Dedifferentiated amniotic fluid mesenchymal stem cell (primary cell): Measurements from ENCODE around the gene EIF4EBP2.

ENCODE experiments used
- DNase-seq: peaks from one replicate; pipeline ENCODE4 v3.0.0-alpha.2; 2016; ENCODE audit errors: extremely low spot score

Gene EIF4EBP2

DNA sequence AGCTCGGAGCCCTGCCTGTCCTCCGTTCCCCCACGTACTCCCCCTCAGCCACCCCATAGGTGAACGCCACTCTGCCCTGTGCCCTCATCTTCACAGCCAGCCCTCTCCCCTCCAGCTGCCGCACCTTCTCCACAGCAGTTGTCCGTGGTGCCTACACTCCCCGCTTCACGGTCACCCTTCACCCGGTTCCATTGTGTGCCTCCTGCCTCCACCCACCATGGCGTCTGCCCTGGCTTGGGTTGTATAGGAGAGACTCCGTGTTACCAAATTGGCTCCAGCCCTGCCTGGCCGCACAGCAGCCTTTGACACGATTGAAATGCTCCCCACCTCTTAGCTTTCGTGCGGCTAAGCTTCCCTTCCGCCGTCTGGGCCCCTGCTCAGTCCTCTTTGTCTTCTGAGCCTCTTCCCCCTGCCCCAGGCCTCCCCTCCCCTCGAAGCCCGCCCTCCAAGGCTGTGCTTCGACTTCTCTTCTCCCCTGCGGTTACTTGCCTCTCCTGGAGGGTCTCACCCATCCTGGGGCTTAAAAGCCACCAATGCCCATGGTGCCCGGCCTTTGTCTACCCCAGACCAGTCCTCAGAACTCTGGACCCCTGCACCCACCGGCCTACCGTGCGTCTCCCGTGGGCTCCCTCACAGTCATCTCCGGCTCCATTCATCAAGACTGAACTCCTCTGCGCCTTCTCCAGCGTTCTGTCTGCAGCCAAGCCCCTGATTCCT is 56.0 kb downstream of the EIF4EBP2 start:
- no peak for DNase-seq

DNA sequence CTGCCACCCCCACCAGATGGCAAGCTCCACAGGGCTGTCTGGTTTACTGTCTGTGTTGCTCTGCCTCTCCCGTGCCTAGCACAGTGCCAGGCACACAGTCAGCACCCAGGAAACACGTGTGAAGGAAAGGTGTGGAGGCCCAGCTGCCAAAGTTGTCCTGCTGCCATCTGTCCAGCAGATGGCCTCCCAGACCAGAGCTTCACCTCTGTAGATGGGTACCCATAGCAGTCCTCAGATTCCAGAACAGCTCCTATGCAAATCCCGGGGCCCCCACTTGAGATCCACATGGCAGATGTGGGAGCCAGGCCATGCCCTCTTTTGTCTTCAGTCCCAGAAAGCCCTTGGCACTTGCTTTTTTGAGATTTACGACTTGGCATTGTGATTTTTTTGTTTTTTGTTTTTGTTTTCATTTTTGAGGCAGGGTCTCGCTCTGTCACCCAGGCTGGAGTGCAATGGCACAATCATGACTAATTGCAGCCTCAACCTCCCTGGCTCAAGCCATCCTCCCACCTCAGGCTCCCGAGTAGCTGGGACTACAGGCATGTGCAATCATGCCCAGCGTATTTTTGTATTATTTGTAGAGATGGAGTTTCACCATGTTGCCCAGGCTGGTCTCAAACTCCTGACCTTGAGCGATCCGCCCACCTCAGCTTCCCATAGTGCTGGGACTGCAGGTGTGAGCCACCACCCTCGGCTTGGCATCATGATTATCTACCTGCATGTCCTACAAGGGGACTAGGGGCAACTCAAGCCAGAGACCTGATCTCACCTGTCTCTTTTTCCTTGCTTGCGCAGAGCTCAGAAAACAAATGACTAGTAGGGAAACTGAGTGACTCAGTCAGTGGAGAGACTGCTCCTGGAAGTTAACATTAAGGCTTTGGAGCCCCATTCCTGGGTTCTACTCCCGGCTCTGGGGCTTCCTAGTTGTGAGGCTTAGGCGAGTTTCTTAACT is 57.7 kb downstream of the EIF4EBP2 start:
- peak; percentile 30 for DNase-seq

DNA sequence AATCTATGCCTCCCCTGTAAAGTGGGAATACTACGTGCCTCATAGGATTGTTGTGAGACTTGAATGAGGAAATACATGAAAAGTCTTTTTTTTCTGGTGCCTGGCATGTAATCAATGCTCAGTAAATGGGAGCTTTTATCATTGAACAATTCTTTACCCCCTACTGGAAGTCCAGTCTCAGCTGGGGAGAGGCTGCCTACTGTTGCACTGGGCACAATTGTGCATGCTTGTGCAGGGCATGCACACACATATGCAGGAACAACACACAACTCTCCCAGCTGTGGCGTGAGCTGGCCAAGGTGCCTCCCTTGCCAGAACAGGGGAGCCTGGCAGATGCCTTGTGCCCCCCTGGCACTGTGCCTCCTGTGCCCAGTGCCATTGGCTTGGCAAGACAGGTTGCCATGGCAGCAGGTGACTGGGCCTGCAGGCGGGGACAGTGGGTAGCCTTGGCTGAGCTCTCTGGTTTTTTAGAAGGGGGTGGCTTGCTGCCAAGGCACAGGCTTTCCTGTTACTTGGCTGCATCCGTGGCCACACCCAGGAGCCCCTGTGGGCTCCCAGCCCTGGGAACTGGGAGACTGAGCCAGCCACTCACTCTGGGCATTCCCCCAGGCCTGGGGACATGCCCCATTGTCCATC is 58.5 kb downstream of the EIF4EBP2 start:
- peak; percentile 20 for DNase-seq

DNA sequence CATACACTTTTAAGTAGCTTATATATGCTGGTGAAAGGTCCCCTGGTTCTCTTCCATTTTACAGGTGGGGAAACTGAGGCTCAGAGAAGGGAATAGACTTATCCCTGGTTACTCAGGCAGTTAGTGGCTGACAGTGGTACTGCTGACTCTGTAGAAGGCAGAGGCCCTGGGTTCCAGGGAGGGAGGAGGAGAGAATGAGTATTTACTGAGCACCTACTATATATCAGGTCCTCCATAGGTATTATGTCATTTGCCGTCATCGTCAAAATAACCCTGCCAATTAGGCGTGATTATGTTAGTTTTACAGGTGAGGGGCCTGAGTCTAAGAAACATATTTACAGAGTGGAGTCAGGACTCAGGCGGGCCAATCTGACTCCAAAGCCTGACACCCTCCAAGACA is 61.3 kb downstream of the EIF4EBP2 start:
- no peak for DNase-seq

DNA sequence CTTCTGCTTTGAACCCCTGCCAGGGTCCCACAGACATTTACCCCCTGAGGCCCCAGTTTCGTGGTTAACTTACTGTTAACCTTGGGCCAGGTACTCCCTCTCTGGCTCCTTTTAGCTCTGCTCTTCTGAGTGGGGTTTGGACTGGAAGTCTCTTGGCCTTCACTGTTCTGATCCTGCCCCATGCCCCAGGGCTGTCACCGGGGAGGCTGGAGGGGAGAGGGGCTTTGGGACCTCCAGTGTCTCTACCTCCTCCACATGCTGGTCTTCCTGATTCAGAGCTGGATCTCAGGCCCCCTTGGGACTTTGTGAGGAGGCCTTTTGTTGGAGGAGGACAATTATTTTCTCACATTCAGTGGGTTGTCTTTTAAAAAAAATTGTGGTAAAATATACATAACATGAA is 61.9 kb downstream of the EIF4EBP2 start:
- no peak for DNase-seq

DNA sequence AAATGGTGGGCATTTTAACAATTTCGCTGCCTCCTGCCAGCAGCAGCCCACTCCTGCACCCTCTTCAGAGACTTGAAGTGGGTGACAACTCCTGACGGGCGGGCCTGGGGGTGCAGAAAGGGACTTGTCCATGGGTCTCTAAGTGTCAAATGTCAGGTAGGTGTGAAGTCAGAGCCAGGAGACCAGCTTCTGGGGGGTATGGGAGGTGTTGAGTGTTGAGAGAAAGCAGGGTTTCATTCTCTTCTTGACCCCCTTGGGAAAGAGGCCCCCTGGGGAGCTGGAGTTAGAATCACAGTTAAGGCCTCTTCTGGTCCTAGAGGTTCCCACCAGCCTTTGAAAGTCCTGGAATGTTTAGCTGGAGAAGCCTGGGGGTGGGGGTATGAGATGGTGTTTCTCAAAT is 63.0 kb downstream of the EIF4EBP2 start:
- DNase-seq = no peak

DNA sequence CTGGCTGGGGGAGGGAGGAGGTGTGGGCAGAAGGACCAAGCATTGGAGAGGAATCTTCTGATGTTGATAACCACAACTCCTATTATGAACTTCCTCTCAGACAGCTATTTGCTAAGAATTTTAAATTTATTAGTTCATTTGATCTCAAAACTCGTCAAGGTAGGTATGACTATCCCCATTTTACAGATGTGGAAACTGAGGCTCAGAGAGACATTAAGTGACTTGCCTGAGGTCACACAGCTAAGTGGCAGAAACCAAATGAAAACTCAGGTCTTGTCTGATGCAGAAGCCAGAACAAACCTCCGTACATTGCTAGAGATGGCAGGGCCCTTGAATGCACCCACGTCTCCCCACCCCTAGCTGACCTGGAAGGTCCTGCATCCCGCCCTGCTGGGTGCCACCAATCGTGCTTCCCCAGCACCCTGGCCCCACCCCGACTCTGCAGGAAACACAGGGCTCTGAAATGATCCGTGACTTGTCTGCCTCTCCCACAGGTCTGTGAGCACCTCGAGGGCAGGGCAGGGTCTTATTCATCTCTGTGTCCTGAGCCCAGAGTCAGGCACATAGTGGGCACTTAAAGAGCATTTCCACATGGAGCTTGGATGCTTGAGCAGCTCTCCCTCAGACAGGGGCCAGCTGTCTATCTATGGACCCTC is 69.0 kb downstream of the EIF4EBP2 start:
- no peak for DNase-seq

DNA sequence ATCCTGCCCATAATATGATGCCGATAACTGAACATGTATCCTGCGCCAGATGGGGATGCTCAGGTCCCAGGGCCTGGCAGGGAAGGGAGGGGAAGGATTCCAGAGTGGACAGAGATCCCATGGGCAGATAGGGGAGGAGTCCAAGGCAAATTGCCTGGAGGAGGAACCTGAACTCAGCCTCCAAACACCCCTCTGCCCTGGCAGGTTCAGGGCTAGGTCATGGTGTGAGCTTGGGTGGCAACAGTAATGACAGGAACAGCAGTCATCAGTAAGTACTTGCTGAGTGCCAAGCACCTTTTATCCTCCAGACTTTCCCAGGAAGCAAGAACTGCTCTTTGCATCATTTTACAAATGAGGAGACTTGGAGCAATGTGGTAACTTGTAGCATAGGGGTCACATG is 70.8 kb downstream of the EIF4EBP2 start:
- no peak for DNase-seq

DNA sequence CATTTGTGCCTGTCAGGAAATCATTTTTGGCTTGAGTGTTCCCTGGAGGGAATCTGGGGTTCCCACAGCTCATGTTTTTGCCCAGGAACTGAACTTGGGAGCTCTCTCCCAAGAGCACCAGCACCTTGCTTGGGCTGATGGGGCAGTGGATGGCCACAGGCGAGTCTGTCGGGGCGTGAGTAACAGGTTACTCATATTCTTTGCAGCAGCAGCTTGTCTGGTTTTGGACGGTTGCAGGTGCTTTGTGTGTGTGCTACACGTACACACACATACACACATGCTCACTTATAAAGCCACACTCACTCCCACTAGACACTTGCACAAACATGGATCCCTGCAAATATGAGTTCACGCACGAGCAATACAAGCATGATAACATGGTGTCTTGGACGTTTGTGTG is 71.7 kb downstream of the EIF4EBP2 start:
- no peak for DNase-seq

DNA sequence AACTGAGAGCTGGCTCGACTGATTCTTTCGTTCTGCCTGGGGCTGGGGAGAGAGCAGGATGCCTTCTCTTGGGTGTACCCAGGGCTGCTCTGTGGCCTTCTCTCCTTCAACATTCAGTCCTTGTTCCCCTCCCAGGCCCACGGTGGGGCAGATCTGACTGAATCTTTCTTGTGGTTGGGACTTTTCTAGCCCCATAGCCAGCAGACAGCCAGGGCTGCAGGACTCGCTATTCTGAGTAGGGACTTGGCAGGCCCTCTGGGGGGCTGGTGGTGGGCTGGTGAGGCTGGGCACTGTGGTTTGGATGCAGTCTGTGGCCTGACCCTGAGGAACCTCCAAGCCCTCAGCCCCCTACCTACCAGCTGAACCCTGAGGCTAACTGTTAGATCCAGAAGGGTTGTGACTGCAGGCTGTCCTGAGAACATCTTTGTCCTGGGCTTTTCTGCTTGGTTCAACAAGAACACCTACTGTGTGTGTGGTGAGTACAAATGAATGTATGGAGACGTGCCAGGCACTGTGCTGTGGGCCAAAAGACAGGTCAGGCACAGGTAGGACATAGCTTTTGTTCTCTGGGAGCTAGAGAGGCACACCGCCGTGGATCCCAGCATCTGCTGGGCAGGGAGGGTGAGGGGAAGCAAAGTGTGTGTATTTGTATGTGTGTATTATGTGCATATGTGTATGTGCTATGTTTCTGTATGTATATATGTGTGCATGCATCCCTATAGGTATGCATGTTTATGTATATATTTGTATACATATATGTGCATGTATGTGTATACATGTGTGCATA is 72.5 kb downstream of the EIF4EBP2 start:
- DNase-seq = no peak

DNA sequence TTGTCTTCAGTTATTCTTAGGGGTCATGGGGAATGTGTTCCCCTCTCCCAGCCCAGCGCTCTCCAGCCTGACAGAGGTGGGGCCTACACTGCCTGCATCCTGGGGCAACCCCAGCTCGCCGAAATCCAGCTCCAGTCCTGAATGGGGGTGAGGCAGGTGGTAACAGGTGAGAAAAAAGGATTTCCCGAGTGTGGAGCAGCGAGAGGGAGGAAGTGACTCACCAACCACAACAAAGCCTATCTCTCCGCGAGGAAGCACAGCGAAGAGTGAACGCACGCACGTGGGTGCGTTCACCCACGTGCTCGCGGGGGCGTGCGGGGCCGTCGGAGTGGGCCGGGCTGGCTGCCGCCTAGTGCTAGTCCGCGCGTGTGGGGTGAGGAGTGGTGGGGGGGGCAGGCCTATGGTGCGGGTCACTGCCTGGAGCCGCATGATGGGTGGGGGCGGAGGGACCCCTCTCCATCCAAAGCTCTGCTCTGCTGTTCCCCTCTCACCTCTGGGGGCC is 73.8 kb downstream of the EIF4EBP2 start:
- no peak for DNase-seq
